Kidney (tissue), 14 donors: ENCODE data around the gene MEDAG. TPM values are rescaled to one million over a fixed set of nuclear protein-coding genes. Genes with fewer than 3 reads are reported as not detected.
A peak's percentile ranks its signal among the peaks of the same experiment; 100 is the strongest.

ENCODE experiments used
- DNase-seq, 5 donors: peaks; one replicate each; pipeline ENCODE4 v3.0.0-alpha.2; 2013 to 2020
- FAIRE-seq: peaks from 2 replicates; lab custom pipeline; 2012; peaks lifted over from hg19 to GRCh38; lab: Jason Lieb, UNC
- H3K27ac ChIP-seq, 2 donors: one replicate each; pipeline ENCODE4 v1.7.0; 2013; ENCODE audit warnings: low read depth in 2 of 2, low read length in 2 of 2, inconsistent platforms in 1 of 2
- H3K27me3 ChIP-seq: one replicate; pipeline ENCODE4 v1.7.1; 2013; ENCODE audit warnings: low read length, inconsistent platforms; ENCODE audit not compliant: control insufficient read depth, insufficient read depth
- H3K36me3 ChIP-seq, 3 donors: one replicate each; pipeline versions ENCODE4 v1.7.0 to v1.7.1; 2013; ENCODE audit warnings: low read length in 3 of 3, control low read depth in 1 of 3, inconsistent platforms in 1 of 3; ENCODE audit not compliant: insufficient read depth in 3 of 3, control insufficient read depth in 2 of 3
- H3K4me1 ChIP-seq, 3 donors: one replicate each; pipeline versions ENCODE4 v1.7.0 to v1.7.1; 2013; ENCODE audit warnings: low read length in 3 of 3, inconsistent platforms in 1 of 3, low read depth in 1 of 3; ENCODE audit not compliant: control insufficient read depth in 2 of 3, insufficient read depth in 2 of 3
- H3K4me3 ChIP-seq, 3 donors: one replicate each; pipeline versions ENCODE4 v1.7.0 to v1.8.1; 2013; ENCODE audit warnings: low read length in 3 of 3, control low read depth in 1 of 3, inconsistent platforms in 1 of 3
- H3K9ac ChIP-seq, 3 donors: one replicate each; pipeline versions ENCODE4 v1.7.0 to v1.7.1; 2013; ENCODE audit warnings: low read length in 3 of 3, control low read depth in 1 of 3, inconsistent platforms in 1 of 3
- H3K9me3 ChIP-seq, 3 donors: one replicate each; pipeline versions ENCODE4 v1.7.0 to v1.7.1; 2013; ENCODE audit warnings: low read length in 3 of 3, control low read depth in 1 of 3, inconsistent platforms in 1 of 3; ENCODE audit not compliant: control insufficient read depth in 2 of 3, insufficient read depth in 1 of 3
- intact Hi-C: fragments of 100-400 bp; cut with DNase I; formaldehyde crosslinking; loops from one replicate; pipeline ENCODE4 v1.11.1; 2022
- polyA plus RNA-seq: library from polyadenylated mRNA; stranded (reverse); fragments of 350-450 nt; fragmentation: Illumina TruSeq; extraction: RNeasy Lipid Tissue Mini Kit (QIAGEN cat#74804); gene quantifications from one replicate; pipeline ENCODE4 v1.2.3, GENCODE V29; 2014; ENCODE audit warnings: low read depth, low replicate concordance; ENCODE audit not compliant: insufficient read depth
- total RNA-seq: library from RNA; stranded (reverse); fragmentation: NEBNext Ultra II Directional; extraction: Animal tissue kit (Norgen Biotek cat#: 25700); gene quantifications from one replicate; pipeline ENCODE4 v1.2.1, GENCODE V29; 2021
- TF ChIP-seq, protein P1 (sequence below): IDR thresholded peaks from 3 replicates; pipeline ENCODE4 v1.5.1; 2012; ENCODE audit warnings: mild to moderate bottlenecking, moderate library complexity, borderline replicate concordance; ENCODE audit not compliant: insufficient read depth; ENCODE audit errors: extremely low read depth
- donor health status: control.
- donor health status: control.
- donor health status: control.
- donor health status: control.
- donor health status: control.
- donor health status: DM: yes; HTN: yes; CAD: no.
- donor health status: Normal renal cell carcinoma (clear cell type).

MEDAG gene
- total and polyA plus RNA-seq, 2 donors from 2014 or later: 1.0 to 12.1 TPM

DNA sequence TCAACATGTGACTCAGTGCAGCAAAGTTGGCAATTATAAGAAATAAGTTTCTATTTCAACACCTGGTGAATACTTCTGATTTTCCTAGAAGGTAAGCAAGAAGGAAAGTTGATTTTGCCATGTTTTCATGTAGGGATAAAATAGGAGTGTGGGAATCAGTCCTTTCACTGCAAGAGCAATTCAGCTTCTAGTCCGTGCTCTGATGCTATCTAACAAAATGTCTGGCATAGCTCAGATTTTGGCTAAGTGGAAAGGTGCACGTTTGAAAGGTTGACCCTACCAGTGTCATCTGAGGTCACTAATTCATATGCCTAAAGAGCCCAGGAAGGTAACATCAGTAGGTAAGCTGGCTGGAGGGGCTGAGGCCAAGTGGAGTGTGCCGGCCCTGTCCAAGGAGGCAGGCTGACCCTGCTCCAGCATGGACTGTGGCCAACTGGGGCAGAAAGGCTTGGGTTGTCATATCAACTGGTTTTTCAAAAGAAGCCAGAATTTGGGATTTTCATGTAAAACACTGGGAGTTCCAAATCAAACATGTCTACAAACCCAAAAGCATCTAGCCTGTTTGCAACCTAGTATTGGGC lies 38.9 kb upstream of the MEDAG start:
- Histone ChIP-seq H3K27ac (no peak overlapping the region), H3K9ac (no peak overlapping the region), H3K4me1 (peaks cover 0 to 12% (median 3%) of the 10 kb centered on the region in 3 donors), H3K27me3 (no peaks in the 10 kb centered on the region), H3K4me3 (no peak overlapping the region), H3K9me3 (no peaks in the 10 kb centered on the region), H3K36me3 (no peaks in the 10 kb centered on the region)
- FAIRE-seq (no peak), DNase-seq (no peak)
- intact Hi-C loops: no loop called here
- TF ChIP-seq, protein P1, sequence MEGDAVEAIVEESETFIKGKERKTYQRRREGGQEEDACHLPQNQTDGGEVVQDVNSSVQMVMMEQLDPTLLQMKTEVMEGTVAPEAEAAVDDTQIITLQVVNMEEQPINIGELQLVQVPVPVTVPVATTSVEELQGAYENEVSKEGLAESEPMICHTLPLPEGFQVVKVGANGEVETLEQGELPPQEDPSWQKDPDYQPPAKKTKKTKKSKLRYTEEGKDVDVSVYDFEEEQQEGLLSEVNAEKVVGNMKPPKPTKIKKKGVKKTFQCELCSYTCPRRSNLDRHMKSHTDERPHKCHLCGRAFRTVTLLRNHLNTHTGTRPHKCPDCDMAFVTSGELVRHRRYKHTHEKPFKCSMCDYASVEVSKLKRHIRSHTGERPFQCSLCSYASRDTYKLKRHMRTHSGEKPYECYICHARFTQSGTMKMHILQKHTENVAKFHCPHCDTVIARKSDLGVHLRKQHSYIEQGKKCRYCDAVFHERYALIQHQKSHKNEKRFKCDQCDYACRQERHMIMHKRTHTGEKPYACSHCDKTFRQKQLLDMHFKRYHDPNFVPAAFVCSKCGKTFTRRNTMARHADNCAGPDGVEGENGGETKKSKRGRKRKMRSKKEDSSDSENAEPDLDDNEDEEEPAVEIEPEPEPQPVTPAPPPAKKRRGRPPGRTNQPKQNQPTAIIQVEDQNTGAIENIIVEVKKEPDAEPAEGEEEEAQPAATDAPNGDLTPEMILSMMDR: no peak

DNA sequence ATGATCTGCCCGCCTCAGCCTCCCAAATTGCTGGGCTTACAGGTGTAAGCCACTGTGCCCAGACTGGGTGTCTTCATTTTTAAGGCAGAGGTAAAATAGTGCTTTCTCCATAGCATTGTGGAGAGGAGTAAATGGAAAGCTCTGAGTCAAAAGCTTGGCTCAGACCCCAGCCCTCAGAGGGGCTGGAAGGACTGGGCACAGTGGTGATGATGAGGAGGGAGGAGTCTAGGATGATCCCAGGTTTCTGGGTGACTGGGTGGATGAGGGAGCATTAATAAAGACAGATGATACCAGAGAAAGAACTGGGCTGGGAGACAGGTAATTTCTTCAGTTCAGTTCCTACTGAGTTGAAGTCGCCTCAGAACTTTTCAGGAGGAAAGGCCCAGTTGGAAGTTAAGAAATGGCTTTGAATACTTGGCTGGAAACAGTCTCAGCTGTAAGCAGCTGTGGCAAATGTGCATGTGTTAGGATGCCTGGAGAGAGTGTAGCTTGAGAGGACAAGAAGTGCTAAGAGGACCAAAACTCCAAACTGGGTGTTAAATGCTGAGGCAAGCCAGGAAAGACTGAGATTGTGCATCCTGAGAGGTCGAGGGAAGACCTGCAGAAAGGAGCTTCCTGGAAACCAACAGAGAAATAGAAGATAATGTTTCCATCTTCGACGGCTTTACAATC lies 37.1 kb upstream of the MEDAG start:
- Histone ChIP-seq H3K4me1 (peaks cover 0 to 12% (median 3%) of the 10 kb centered on the region in 3 donors), H3K36me3 (no peaks in the 10 kb centered on the region), H3K9ac (no peak overlapping the region), H3K27ac (no peak overlapping the region), H3K4me3 (no peak overlapping the region), H3K9me3 (no peaks in the 10 kb centered on the region), H3K27me3 (no peaks in the 10 kb centered on the region)
- FAIRE-seq (no peak), DNase-seq (peak in 1 of 5 donors; percentile 39)
- intact Hi-C loops: no loop called here
- TF ChIP-seq, protein P1: no peak

DNA sequence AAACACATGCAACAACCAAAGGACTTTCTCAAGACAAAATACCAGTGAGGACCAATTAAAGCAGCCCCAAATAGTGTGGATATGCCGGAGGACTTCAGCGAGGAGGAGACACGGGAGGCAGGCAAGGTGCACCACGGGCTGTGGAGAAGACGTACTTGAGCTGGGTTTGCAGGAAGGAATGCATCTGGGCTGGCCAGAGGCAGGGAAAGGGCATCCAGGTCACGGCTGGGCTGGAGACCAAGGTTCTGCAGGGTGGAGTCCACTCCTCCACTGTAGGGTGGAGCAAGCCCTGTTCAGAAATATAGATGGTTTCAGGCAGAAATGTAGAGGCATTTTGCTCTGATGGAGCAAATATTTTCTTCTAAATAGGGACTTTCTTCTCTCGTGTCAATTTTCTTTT lies 36.6 kb upstream of the MEDAG start:
- H3K9ac ChIP-seq: no peak overlapping the region
- DNase-seq (no peak), FAIRE-seq (no peak)
- no peaks in the 10 kb centered on the region for H3K9me3 ChIP-seq
- intact Hi-C loops: no loop called here
- TF ChIP-seq, protein P1: no peak
- H3K27ac ChIP-seq: peak overlapping the region in 1 of 2 donors; percentile 45
- no peaks in the 10 kb centered on the region for H3K27me3 ChIP-seq
- no peaks in the 10 kb centered on the region for H3K36me3 ChIP-seq
- peaks cover 0 to 12% (median 3%) of the 10 kb centered on the region in 3 donors for H3K4me1 ChIP-seq
- no peak overlapping the region for H3K4me3 ChIP-seq
